Activated CD8-positive, alpha-beta memory T cell treated with anti-CD3 and anti-CD28 coated beads for 36 hours (primary cell): ENCODE data around the gene LRRC75A. TPM values are rescaled to one million over a fixed set of nuclear protein-coding genes. Genes with fewer than 3 reads are reported as not detected.
"Not testable (repeated sequence)": the region's sequence is repeated elsewhere in the genome, so short reads cannot be mapped to it uniquely, and the experiment has no call there.

ENCODE experiments used
- CTCF ChIA-PET: fragments of 350-600 bp; sonication (Branson Sonifier 250); formaldehyde crosslinking; loops from one replicate; lab custom pipeline; 2021; ENCODE audit warnings: antibody characterized with exemption; lab: Charles Lee
- POLR2A ChIA-PET: fragments of 350-600 bp; sonication (Branson Sonifier 250); formaldehyde crosslinking; loops from one replicate; lab custom pipeline; 2021; ENCODE audit warnings: antibody characterized with exemption; lab: Charles Lee
- total RNA-seq, 2 experiments: library from RNA; stranded (reverse); gene quantifications; one replicate each; pipeline ENCODE4 v1.2.3, GENCODE V29; 2021

LRRC75A gene
- total RNA-seq, 2 experiments from 2014 or later: 1.6 to 1.8 TPM

DNA sequence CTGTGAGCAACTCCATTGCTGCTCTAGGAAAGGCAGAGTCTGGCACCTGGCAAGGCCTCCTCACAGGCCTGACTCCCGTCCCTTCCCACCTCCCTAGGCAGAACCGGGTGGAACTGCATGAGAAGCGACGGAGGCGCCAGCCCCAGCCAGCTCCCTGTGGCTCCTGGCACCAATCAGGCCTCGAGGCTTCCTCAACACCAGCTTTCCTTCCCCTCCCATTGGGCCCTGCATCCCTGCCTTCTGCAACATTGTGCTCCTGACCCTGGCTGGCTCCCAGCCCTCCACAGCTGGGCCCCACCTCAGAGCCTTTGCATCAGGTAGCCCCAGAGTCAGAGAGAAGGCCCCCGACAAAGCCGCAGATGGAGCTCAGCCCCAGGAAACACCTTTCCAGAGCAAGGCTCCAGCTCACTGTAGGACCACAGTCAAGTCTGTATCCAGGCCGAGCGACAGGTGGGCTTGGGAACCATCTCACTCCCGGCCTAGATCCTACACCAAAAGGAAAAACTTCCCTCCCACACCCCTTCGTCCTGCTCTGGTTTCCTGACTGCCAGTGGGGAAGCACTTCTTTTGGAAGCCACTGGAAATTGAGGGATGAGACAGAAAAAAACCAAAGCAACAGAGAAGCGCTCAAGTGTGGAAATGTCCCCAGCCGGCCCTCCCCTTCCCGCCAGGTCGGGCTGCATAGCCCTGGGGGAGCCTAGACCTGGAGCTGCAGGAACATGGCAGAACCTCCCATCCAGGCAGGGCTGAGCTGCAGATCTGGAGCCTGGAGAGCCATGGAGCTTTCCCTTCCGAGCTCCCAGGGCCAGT lies 31.0 kb downstream of the LRRC75A start:
- CTCF ChIA-PET: no interaction called here
- POLR2A ChIA-PET: no interaction called here

DNA sequence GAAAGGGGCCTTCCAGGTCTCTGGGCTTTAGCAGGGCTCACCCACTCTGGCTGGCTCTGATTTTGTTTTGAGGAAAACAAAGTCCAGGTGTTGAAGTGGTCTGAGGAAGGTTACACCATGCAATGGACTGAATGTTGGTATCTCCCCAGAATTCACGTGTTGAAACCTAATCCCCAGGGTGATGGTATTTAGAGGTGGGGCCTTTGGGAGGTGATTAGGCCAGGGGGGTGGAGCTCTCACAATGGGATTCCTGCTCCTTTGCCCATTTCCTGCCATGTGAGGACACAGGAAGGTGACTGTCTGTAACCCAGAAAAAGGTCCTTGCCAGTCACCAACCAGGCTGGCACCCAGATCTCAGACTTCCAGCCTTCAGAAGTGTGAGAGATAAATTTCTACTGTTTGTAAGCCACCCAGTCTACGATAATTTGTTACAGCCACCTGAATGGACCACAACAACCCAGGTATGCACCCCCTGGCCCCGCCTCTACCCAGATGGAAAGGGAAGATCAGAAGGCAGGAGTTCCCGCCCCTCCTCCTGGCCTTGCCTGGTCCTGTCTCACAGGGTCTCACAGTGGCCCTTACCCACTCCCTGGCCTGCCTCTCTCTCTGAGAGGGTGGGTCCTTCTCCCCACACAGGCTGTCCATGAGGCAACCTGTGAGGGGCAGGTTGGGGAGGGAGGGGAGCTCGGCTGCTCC lies 32.0 kb downstream of the LRRC75A start:
- ChIA-PET POLR2A (no interaction called here), CTCF (interaction anchor here (0.5 to 1.1 kb wide), 2 partner anchors 61 to 74 kb away, joined by 4 read pairs; no protein-coding TSS in a partner anchor)

DNA sequence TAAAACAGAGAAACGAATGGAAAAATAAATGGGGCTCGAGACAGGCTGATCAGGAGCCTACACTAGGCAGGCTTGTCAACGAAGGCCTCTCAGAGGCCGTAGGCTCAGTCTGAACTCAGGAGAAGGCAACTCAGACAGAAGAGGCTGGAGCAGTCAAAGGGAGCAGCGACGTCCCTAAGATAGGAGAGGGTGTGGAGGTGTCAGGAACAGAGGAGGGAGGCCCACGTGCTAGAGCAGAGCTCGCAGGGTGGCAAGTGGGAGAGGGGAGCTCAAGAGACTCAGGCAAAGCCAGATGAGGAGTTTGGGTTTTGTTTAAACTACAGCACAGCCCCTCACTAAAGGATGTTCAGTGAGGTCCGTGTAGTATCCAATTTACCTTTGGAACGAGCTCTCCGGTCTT lies 32.7 kb downstream of the LRRC75A start:
- ChIA-PET POLR2A (no interaction called here), CTCF (interaction anchor here (0.5 to 1.1 kb wide), 2 partner anchors 62 to 73 kb away, joined by 4 read pairs; no protein-coding TSS in a partner anchor)

DNA sequence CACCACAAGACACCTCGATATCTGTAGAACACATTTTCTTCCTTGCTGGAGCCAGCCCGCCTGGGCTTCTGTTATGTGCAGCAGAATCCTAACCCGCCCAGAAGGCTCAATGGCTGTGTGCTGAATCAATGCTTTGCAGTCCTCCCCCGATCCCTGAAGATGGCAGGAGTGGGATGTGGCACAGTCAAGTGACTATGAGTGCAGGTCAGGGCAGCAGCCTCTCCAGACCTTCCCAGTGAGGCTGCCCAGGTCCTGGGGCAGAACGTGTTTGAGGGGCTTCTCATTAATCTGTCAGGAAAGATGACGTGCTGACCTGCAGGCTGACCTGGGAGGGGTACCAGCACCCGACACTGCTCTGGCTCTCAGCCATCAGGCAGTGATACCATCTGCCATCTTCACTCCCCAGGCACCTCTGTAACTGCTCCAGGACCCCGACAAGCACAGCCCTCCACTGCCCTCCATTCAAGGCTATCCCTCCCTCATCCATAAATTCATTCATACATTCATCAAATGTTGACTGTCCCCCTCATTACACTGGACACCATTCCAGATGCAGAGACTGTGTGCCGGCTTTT lies 35.2 kb downstream of the LRRC75A start:
- ChIA-PET CTCF (no interaction called here), POLR2A (no interaction called here)

DNA sequence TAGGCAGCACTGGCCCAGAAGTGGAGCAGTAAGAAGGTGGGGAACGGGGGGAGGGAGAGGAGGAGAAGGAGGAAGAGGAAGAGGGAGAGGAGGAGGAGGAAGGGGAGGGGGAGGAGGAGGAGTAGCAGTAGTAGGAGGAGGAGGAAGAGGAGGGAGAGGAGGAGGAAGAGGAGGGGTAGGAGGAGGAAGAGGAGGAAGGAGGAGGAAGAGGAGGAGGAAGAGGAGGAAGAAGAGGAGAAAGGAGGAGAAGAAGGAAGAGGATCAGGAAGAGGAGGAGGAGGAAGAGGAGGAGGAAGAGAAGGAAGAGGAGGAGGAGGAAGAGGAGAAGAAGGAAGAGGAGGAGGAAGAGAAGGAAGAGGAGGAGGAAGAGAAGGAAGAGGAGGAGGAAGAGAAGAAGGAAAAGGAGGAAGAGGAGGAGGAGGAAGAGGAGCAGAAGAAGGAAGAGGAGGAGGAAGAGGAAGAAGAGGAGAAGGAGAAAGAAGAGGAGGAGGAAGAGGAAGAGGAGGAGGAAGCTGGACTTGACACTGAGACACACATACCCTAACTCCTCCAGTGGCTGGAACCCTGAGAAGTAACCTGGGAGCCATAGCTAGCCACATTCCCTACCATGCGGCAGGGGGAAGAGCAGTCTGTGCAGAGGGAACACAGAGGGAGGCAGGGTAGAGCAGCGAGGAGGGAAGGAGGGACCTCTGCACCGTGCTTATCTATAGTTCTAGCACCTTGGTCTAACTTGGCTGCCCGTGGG lies 35.8 kb downstream of the LRRC75A start:
- ChIA-PET CTCF (no interaction called here), POLR2A (no interaction called here)

DNA sequence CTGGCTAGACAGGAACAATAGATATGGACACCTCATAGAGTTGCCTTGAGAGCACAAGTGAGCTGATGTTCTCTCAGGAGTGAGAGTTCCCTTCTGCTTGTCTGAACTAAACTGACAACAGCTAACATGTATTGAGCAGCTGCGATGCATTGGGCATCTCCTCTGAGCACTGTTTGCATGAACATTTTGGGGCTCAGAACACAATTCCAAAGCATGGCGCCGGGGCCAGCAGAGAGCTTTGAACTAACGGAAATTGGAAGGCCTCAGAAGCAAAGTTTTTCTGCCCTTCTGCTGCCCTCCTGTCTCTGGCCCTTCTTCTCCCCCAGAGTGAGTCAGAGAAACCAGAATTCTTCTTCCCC lies 38.5 kb downstream of the LRRC75A start:
- ChIA-PET POLR2A (interaction anchor here (0.6 kb wide), 1 partner anchor 65 kb away, joined by 3 read pairs; no protein-coding TSS in a partner anchor), CTCF (interaction anchor here (2.1 to 4.5 kb wide), 4 partner anchors 10 to 69 kb away, joined by 6 to 41 read pairs (median 11); partner anchors contain the start of gene LRRC75A)

DNA sequence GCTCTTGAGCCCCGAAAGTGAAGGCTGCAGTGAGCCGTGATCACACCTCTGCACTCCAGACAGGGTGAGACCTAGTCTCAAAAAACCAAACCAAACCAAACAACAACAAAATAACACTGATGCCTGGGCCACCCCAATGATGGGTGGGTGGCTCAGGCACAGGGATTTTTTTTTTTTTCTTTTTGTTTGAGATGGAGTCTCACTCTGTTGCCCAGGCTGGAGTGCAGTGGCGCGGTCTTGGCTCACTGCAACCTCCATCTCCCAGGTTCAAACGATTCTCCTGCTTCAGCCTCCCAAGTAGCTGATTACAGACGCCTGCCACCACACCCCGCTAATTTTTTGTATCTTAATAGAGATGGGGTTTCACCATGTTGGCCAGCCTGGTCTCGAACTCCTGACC lies 39.7 kb downstream of the LRRC75A start:
- CTCF ChIA-PET: interaction anchor here (0.6 to 4.5 kb wide), 6 partner anchors 9 to 70 kb away, joined by 3 to 41 read pairs (median 8); partner anchors contain the start of gene LRRC75A
- POLR2A ChIA-PET: not testable (repeated sequence)

DNA sequence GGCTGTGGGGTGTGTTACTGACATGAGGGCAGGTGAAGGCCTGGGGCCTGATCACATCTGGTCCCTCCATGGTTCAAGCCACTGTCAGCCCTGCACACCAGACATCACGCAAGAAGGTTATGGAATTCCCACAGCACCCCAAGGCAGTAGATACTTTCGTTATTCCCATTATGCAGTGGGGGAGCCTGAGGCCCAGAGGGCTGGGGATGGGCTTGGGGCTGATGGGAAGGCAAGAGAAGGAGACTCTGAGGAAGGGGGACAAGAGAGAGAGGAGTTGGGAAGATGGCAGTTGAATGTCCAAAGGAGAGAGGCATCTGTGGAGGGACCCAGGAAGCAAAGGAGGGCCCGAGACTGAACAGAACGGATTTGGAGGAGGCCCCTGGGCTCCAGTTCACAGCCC lies 42.0 kb downstream of the LRRC75A start:
- ChIA-PET POLR2A (no interaction called here), CTCF (interaction anchor here (1.1 to 4.5 kb wide), 3 partner anchors 9 to 73 kb away, joined by 3 to 41 read pairs (median 3); no protein-coding TSS in a partner anchor)

DNA sequence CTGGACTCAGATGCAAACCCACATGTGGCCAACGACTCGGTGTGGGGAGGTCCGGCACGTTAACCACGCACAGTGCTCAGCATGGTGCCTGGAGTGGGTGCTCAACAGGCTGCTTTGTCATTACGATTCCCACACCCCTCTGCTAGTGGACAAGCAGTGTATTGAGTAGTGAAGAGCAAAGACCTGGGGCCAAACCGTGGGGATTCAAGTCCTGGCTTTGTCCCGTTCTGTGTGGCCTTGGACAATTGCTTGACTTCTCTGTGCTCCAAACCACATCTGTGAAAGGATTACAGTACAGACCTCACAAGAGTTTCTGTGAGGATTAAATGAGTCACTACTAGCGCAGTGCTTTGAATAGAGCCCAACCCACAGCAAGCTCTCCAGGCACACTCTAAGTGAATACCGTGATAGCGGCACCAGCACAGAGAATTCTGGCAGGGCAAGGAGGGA lies 42.8 kb downstream of the LRRC75A start:
- ChIA-PET CTCF (interaction anchor here (0.6 to 1.5 kb wide), 2 partner anchors 34 to 136 kb away, joined by 3 read pairs; no protein-coding TSS in a partner anchor), POLR2A (no interaction called here)

DNA sequence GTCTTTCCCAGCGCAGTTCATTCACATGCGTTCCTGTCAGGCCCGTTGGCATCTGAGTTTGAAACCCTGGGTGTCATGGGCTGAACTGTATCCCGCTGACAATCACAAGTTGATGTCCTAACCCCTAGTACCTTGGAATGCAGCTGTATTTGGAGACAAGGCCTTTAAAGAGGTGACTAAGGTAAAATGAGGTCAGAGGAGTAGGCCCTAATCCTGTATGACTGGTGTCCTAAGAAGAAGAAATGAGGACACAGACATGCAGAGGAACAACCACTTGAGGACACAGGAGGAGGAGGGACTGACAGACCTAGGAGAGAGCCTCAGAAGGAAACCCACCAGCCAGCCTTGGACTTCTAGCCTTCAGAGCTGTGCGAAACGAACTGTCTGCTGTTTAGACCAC lies 43.5 kb downstream of the LRRC75A start:
- ChIA-PET CTCF (interaction anchor here (0.6 to 0.7 kb wide), 2 partner anchors 136 to 262 kb away, joined by 3 to 4 read pairs; no protein-coding TSS in a partner anchor), POLR2A (no interaction called here)

DNA sequence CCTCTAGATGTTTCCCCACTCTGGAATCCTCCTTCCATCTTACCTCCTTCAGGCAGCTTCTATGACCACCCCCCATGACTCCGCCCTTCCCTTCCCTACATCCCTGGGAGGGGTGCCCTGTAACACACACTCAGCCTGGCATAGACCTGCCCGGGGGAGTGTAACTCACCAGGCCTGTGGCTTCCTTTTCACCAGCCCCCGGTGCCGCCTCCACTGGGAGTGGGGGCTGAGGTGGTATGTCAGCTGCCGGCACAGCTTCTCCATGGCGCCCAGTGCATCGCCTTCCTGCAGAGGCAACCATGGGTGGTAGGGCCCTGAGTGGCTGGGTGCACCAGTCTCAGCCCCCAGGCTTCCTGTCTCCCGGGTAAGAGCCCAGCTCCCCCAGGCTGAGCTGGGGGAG lies 44.3 kb downstream of the LRRC75A start:
- ChIA-PET CTCF (interaction anchor here (2.0 kb wide), 1 partner anchor 33 kb away, joined by 8 read pairs; the partner anchor contains the start of gene TRPV2), POLR2A (no interaction called here)

DNA sequence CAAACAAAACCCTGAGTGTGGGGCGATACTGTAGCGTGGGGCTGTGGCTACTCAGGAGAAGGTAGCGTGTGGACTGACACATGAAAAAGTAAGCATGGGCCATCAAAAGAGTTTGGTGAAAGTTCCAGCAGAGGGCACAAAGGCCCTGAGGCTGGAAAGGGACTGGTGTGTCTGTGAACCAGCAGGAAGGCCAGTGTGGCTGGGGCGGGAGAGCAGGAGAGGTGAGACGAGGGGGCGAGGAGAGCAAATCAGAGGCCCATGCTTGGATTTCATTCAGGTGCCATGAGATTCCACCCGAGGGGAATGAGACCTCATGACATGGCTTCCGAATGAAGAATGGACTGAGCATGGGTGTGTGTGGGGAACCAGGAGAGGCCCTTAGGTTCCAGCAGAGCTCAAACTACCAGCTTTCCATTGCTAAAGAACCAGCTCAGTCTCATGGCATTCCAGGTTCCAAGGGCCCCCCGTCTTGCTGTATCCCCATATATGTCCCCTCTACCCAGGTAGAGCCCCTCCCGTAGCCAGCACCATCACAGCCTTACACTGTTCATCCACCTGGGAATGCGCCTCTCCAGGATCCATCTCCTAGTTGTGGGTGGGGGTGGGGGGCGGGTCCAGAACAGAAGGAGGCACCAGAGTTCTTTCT lies 45.5 kb downstream of the LRRC75A start:
- POLR2A ChIA-PET: interaction anchor here (0.6 kb wide), 1 partner anchor 26 kb away, joined by 5 read pairs; no protein-coding TSS in a partner anchor
- CTCF ChIA-PET: interaction anchor here (2.0 kb wide), 1 partner anchor 31 kb away, joined by 8 read pairs; the partner anchor contains the start of gene TRPV2

DNA sequence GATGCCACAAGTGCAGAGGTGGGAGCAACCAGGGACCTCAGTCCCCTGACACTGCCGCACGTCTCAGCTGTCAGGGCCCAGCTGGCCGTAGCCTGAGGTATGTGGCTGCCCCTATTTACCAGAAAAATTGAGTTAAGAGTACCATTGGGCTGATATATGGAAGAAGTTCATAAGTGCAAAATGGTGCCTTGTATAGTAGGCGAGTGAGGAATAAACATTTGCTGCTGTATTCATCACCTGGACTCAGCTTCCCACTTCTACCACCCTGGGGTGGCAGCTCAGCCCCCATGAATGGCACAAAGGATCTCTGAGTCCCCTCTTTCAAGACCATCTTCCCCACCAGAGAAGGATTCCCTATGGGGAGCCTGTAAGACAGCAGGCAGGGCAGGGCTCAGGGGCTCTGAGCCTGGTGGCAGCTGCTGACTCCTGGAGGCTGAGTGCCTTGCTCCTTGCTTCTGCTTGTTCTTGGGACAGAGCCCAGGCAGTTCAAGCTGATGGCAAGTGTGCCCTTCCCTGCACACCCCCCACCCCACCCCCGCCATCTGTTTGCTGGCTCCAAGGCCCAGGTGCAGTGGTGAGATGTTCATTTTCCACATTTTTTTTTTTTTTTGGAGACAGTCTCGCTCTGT lies 47.6 kb downstream of the LRRC75A start:
- CTCF ChIA-PET: interaction anchor here (2.1 to 2.4 kb wide), 2 partner anchors 9 to 77 kb away, joined by 8 to 12 read pairs; no protein-coding TSS in a partner anchor

DNA sequence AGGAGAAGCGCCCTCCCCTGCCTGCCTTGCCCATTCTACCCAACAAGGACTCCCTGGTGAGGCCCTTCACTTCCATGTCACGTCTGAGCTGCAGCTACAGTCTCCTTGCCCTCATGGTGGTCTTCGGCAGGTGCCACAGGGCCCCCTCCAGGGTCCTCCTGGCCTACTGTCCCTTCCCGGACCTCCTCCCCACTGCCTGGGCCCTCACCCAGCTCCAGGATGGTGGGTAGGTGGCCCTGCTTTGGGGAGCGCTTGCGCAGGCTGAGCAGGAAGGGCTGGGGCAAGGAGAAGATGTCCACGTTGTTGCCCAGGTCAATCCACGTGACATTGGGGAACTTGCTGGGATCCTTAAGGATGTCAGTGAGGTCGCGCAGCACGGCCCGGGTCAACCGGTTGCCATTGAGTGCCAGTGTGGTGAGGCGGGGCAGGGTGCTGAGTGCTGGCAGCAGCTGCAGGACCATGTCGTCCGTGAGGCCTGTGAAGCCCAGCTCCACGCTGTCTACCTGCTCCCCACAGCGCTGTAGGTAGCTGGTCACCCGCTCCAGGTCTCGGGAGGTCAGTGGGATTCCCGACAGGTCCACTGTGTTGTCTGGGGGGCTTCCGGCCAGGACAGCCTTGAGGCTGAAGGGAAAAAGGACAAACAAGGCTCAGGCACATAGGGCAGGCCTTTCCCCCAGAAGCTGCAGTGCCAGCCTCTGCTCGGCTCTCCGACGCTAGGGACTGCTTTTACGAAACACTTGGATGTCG lies 48.3 kb downstream of the LRRC75A start:
- CTCF ChIA-PET: interaction anchor here (2.1 to 2.4 kb wide), 2 partner anchors 9 to 78 kb away, joined by 8 to 12 read pairs; no protein-coding TSS in a partner anchor
- POLR2A ChIA-PET: interaction anchor here (0.5 to 1.2 kb wide), 5 partner anchors 25 to 558 kb away, joined by 3 to 6 read pairs (median 5); partner anchors contain the start of genes TRPV2 and UBB

More for the DNA sequence above, 47.6 kb downstream of the LRRC75A start:
- POLR2A ChIA-PET: interaction anchor here (0.5 to 1.1 kb wide), 4 partner anchors 28 to 559 kb away, joined by 3 to 6 read pairs (median 4); partner anchors contain the start of genes TRPV2 and UBB

DNA sequence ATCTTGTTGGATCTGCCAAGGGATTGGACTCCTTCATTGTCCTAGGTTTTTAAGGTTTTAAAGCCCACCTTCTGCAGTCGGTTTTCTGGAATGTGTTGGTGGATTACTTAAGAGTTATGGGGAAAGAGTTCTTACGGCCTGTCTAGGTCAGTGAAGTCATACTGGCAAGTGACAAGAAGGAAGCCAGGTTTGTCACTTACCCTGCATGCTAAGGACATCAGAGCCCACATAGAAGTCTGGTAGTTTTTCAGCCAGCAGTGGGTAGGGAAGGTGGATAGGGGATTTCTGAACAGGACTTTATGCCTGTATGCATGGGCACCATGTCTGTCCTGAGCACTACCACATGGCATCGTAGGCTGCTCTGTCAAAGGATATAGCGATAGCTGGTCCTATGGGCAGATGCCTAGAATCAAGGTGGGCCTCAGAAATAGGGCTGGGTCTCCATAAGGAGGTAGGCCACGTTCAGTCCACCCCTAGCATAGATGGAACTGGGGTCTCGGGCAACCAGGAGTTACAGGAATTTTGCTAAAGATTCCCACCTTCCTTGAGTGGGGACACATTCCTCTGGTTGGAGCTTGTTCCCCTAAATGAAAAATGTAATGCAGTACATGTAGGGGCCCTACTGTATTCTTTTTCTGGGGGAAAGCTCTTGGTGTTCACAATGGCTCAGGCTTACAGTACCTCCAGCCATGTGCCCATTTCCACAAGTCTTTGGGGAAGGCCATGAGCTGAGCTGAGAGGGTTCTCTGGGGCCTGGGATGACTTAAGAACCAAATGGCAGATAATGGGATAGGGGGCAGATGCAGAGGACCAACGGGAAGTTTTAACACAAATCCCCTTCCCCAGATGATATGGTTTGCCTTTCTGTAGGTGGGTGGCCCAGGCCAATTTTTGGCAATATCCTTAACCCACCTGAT lies 49.1 kb downstream of the LRRC75A start:
- ChIA-PET POLR2A (interaction anchor here (0.5 to 4.8 kb wide), 4 partner anchors 24 to 62 kb away, joined by 4 to 92 read pairs (median 6); partner anchors contain the start of genes TRPV2 and UBB), CTCF (interaction anchor here (0.9 to 2.4 kb wide), 3 partner anchors 10 to 79 kb away, joined by 3 to 12 read pairs (median 8); no protein-coding TSS in a partner anchor)
